Activated T-cell treated with anti-CD3 and anti-CD28 coated beads, Interleukin-2, amount 50 U/mL, for 72 hours (primary cell): ENCODE measurements around the gene MAP3K7CL. TPM values are rescaled to one million over a fixed set of nuclear protein-coding genes. Genes with fewer than 3 reads are reported as not detected.

ENCODE experiments used
- ATAC-seq, 2 donors: fragments of 150-1000 bp; cut with Tn5 transposase; replicated peaks in 1 of 2; 2 replicates each; pipeline ENCODE4 v1.10.0; 2021; ENCODE audit warnings: moderate library complexity in 2 of 2, mild to moderate bottlenecking in 1 of 2
- DNase-seq, 2 donors: peaks; one replicate each; pipeline ENCODE4 v3.0.0; 2021 to 2022; ENCODE audit warnings: mixed read lengths in 1 of 2
- H3K27ac Mint-ChIP-seq: one replicate; pipeline ENCODE4 v1.8.0; 2022; ENCODE audit warnings: mild to moderate bottlenecking, moderate library complexity, mixed read lengths
- H3K27me3 Mint-ChIP-seq: one replicate; pipeline ENCODE4 v1.8.0; 2022; ENCODE audit warnings: low read depth, mixed read lengths
- H3K36me3 Mint-ChIP-seq, 2 donors: one replicate each; pipeline ENCODE4 v1.8.0; 2022; ENCODE audit warnings: mixed read lengths in 2 of 2, mild to moderate bottlenecking in 1 of 2; ENCODE audit not compliant: insufficient read depth in 2 of 2
- H3K4me1 Mint-ChIP-seq: one replicate; pipeline ENCODE4 v1.8.0; 2022; ENCODE audit warnings: low read depth, mixed read lengths
- H3K4me3 Mint-ChIP-seq, 2 donors: one replicate each; pipeline ENCODE4 v1.8.0; 2022; ENCODE audit warnings: mild to moderate bottlenecking in 2 of 2, mixed read lengths in 2 of 2, moderate library complexity in 2 of 2
- H3K9me3 Mint-ChIP-seq, 2 donors: one replicate each; pipeline ENCODE4 v1.8.0; 2022; ENCODE audit warnings: mixed read lengths in 2 of 2
- total RNA-seq, 2 donors: library from RNA; stranded (reverse); gene quantifications; one replicate each; pipeline ENCODE4 v1.2.3, GENCODE V29; 2022

MAP3K7CL gene
- total RNA-seq, 2 donors from 2014 or later = 9.6 to 10.3 TPM

DNA sequence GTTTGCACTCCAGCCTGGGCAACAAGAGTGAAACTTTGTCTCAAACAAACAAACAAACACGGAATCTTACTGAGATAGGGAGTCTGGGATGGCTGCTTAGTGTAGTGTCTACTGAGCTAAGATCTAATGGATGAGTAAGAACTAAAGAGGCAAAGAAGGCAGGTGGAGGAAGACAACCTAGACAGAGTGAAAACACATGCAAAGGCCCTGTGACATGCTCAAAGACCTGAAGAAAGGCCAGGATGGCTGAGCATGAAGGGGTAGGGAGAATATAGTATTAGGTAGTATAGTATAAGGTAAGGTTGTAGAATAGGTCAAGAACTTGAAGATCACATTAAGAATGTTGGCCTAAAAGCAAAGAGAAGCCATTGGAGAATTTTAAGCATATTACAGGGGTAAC lies 49.1 kb downstream of the MAP3K7CL start:
- no peak for ATAC-seq
- Mint-ChIP-seq H3K4me1 (peaks cover 28% of the 10 kb centered on the region), H3K27ac (no peak overlapping the region), H3K4me3 (no peak overlapping the region), H3K27me3 (no peaks in the 10 kb centered on the region), H3K36me3 (peaks cover 0 to 1% of the 10 kb centered on the region in 2 donors), H3K9me3 (peaks cover 0 to 2% of the 10 kb centered on the region in 2 donors)
- no peak for DNase-seq

DNA sequence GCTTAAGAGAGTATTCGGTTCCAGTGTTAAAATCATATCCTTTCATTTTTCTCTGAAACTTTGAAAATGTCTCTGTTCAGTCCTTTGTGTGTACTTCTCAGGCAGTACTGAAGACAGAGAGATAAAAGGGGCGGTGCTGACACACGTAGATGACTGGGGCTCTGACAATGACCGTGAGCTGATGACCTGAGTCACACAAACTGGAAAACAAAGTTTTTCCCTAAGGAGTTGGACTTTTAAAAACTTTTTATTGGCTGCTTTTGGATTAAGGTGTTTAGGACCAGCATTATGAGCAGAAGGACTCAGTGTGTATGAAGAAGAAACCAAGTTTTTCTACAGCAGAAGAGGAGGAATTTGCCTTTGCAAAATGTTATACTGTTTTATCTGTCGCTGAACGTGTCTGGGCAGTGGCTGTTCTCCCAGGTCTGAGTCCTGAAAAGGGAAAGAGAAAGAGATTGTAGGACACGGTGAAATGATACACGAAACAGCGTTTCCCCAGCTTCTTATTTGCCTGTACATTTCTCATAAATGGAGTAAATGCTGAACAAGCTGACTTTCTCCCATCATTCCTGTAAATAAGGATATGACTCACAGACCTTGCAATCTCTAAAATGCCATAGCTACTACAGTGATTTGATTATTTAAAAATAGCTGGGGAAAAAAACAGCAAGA lies 51.5 kb downstream of the MAP3K7CL start:
- Mint-ChIP-seq H3K27me3 (no peaks in the 10 kb centered on the region), H3K9me3 (peaks cover 0 to 2% of the 10 kb centered on the region in 2 donors), H3K36me3 (peaks cover 0 to 1% of the 10 kb centered on the region in 2 donors), H3K4me3 (peak overlapping the region; percentile 50 to 89), H3K27ac (peak overlapping the region; percentile 99), H3K4me1 (peaks cover 28% of the 10 kb centered on the region)
- peak; percentile 78 to 88 for ATAC-seq
- DNase-seq = no peak

DNA sequence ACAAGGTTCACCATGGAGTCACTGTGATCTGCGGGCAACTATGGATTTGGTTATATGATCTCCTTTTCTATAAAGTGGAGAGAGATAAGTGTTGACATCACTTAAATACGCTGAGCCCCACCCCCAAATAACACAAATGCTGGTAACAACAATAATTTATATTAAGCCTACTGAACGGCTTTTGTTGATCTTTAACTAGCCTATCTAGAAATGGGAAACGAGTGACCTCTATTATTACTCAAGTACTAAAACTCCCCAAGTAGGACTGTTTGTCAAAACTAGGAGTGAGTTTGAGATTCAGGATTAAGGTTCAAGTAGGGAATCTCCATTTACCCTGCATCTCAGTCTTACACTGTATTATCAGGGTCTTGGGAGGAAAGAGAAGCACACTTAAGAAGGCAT lies 52.2 kb downstream of the MAP3K7CL start:
- Mint-ChIP-seq H3K9me3 (peaks cover 0 to 2% of the 10 kb centered on the region in 2 donors), H3K27ac (peak overlapping the region; percentile 99), H3K4me1 (peaks cover 28% of the 10 kb centered on the region), H3K4me3 (peak overlapping the region in 1 of 2 donors; percentile 89), H3K27me3 (no peaks in the 10 kb centered on the region), H3K36me3 (peaks cover 0 to 1% of the 10 kb centered on the region in 2 donors)
- ATAC-seq (no peak), DNase-seq (no peak)

DNA sequence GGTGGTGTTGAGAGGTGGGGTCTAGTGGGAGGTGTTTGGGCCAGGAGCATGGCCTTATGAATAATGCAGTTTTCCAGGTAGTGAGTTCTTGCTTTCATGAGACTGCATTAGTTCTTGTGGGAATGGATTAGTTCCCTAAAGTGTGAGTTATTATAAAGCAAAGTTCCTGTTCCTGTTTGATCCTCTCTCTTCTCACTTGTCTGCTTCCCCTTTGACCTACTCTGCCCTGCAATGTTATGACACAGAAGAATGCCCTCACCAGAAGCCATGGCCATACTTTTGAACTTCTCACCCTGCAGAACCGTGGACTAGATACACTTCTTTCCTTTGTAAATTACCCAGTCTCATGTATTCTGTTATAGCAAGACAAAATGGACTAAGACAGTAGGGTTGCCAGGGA lies 53.6 kb downstream of the MAP3K7CL start:
- ATAC-seq (no peak), DNase-seq (no peak)
- Mint-ChIP-seq H3K9me3 (peaks cover 0 to 2% of the 10 kb centered on the region in 2 donors), H3K27me3 (no peaks in the 10 kb centered on the region), H3K27ac (no peak overlapping the region), H3K36me3 (peaks cover 0 to 1% of the 10 kb centered on the region in 2 donors), H3K4me3 (no peak overlapping the region), H3K4me1 (peaks cover 25% of the 10 kb centered on the region)

DNA sequence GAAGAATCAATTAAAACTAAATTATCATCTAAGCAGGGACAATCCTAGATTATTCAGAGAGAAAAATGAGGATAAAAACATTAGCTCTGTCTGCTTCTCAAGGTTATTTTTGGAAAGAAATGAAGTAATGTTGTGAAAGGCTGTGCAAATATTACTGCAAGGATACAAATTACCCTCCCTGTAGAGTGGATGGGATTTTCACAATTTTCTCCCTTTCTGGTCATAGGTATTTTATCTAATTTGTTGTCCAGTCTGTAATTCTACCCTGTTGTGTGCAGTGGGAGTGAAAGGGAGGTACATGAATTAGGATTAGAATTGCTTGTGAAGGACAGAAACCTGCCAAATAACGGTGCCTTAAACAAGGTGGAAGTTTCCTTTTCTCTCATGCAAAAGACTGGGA lies 54.7 kb downstream of the MAP3K7CL start:
- no peaks in the 10 kb centered on the region for H3K27me3 Mint-ChIP-seq
- H3K4me3 Mint-ChIP-seq = no peak overlapping the region
- H3K36me3 Mint-ChIP-seq = peaks cover 0 to 1% of the 10 kb centered on the region in 2 donors
- ATAC-seq = no peak
- H3K4me1 Mint-ChIP-seq = peaks cover 18% of the 10 kb centered on the region
- H3K27ac Mint-ChIP-seq = no peak overlapping the region
- DNase-seq = no peak
- peaks cover 0 to 2% of the 10 kb centered on the region in 2 donors for H3K9me3 Mint-ChIP-seq

DNA sequence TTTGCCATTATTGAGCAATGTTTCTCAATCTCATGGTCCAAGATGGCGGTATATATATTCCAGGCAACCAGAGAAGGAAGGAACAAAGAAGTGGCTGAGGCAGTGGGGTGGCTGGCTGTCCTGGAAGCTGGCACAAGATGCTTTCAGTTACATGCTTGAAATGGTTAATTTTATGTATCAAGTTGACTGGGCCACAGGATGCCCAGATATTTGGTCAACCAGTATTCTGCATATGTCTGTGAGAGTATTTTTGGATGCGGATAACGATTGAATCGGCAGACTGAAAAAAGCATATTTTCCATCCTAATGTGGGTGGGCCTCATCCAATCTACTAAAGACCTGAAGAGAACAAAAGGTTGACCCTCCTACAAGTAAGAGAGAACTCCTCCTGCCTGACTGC lies 55.2 kb downstream of the MAP3K7CL start:
- Mint-ChIP-seq H3K4me3 (no peak overlapping the region), H3K27me3 (no peaks in the 10 kb centered on the region), H3K27ac (no peak overlapping the region), H3K4me1 (peaks cover 22% of the 10 kb centered on the region), H3K9me3 (peaks cover 0 to 2% of the 10 kb centered on the region in 2 donors), H3K36me3 (peaks cover 0 to 1% of the 10 kb centered on the region in 2 donors)
- no peak for ATAC-seq
- no peak for DNase-seq

DNA sequence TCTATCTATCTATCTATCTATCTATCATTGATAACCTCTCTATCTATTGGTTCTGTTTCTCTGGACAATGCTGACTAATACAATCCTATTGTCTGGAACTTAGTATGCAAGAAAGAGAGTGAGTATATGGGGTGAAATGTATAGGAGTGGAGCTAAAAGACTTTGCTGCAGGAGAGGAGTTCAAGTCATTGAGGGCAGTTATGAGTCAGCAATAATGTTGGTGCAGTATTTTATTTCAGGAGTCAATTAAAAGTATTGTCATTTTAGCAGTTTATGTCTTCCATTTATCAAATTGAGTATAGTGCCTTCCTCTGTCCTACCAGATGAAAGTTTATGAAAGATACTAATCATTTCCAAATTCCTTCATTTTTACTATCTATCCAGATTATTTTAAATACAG lies 55.8 kb downstream of the MAP3K7CL start:
- ATAC-seq (no peak), DNase-seq (no peak)
- H3K9me3 Mint-ChIP-seq = peaks cover 0 to 2% of the 10 kb centered on the region in 2 donors
- H3K27ac Mint-ChIP-seq = no peak overlapping the region
- peaks cover 0 to 1% of the 10 kb centered on the region in 2 donors for H3K36me3 Mint-ChIP-seq
- no peaks in the 10 kb centered on the region for H3K27me3 Mint-ChIP-seq
- no peak overlapping the region for H3K4me3 Mint-ChIP-seq
- H3K4me1 Mint-ChIP-seq = peaks cover 26% of the 10 kb centered on the region

DNA sequence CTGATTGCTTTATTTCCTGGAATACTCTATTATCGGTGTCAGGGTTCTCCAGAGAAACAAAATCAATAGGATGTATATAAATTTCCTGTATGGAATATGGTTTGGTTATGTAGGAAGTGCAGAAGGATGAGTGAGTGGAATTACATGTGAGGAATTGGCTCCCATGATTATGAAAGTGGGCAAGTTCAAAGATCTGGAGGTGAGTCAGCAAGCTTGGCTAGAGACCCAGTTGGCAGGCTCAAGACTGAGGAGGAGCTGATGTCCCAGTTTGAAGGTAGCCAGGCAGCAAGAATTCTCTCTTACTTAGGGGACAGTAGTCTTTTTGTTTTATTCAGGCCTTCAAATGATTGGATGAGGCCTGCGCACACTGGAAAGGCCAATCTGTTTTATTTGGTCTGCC lies 57.5 kb downstream of the MAP3K7CL start:
- H3K27ac Mint-ChIP-seq = no peak overlapping the region
- ATAC-seq (no peak), DNase-seq (no peak)
- H3K9me3 Mint-ChIP-seq = no peaks in the 10 kb centered on the region
- peaks cover 10% of the 10 kb centered on the region for H3K4me1 Mint-ChIP-seq
- H3K4me3 Mint-ChIP-seq = no peak overlapping the region
- H3K27me3 Mint-ChIP-seq = no peaks in the 10 kb centered on the region
- no peaks in the 10 kb centered on the region for H3K36me3 Mint-ChIP-seq

DNA sequence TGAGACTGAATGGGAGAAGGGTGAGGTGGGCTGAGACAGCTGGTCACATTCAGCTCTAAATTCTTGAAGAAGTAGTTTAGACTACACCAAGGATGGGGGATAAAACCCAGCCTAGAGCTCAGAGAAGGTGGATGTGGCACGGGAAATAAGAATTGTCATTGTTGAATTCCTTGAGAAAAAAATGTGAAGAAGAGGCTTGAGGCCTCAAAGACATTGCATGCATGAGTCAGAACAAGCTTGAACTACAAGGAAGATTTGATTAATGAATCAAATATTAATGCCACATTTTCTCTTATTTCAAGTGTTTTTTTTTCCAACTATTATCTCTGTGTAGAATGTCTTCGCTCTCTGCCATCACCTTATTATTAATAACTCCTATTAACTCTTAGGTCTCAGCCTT lies 58.9 kb downstream of the MAP3K7CL start:
- Mint-ChIP-seq H3K36me3 (no peaks in the 10 kb centered on the region), H3K4me1 (peaks cover 10% of the 10 kb centered on the region), H3K27ac (no peak overlapping the region), H3K9me3 (no peaks in the 10 kb centered on the region), H3K27me3 (no peaks in the 10 kb centered on the region), H3K4me3 (no peak overlapping the region)
- DNase-seq (no peak), ATAC-seq (no peak)

DNA sequence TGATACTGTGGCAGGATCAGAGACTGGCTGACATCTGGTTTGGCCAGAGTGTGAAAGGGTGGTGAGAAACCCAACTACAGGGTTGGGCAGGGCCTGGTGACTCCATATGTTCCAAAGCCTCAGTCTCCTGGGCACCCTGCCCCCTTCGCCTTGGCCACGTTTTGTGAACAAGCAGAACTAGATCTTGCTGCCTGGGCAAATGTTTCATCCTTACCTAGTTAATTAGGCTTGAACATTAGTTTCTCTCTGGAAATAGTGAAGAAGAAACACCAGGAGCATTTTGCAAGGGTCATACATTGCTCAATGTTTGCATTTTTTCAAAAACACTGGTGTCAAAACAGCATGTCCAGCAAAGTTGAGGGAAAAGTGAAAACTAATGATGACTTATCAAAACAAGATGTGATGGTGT lies 60.5 kb downstream of the MAP3K7CL start:
- no peaks in the 10 kb centered on the region for H3K9me3 Mint-ChIP-seq
- no peaks in the 10 kb centered on the region for H3K27me3 Mint-ChIP-seq
- H3K27ac Mint-ChIP-seq = no peak overlapping the region
- DNase-seq = no peak
- peak; percentile 47 to 50 for ATAC-seq
- peaks cover 26% of the 10 kb centered on the region for H3K4me1 Mint-ChIP-seq
- H3K36me3 Mint-ChIP-seq = no peaks in the 10 kb centered on the region
- H3K4me3 Mint-ChIP-seq = no peak overlapping the region

DNA sequence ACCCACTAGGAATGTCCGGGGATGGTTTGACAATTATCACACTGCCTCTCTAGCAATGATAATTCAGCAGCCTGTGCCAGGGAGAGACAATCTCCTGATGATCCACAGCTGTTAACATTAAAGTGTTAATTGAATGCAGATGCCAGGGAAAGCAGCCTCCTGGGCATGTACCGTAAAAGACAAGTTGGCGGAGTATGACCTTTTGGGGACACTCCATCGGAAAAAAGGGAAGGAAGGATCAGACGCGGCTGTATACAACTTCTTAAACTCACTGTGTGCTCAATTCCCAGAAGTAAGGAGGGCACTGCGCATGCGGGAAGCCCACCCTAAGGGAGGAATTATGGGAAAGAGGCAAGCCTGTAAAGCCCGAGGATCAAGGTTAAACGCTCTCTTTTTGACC lies 62.6 kb downstream of the MAP3K7CL start:
- peaks cover 5 to 8% of the 10 kb centered on the region in 2 donors for H3K9me3 Mint-ChIP-seq
- no peak overlapping the region for H3K27ac Mint-ChIP-seq
- no peaks in the 10 kb centered on the region for H3K27me3 Mint-ChIP-seq
- H3K4me1 Mint-ChIP-seq = peaks cover 42% of the 10 kb centered on the region
- no peak for ATAC-seq
- DNase-seq = no peak
- peaks cover 12 to 13% of the 10 kb centered on the region in 2 donors for H3K36me3 Mint-ChIP-seq
- H3K4me3 Mint-ChIP-seq = no peak overlapping the region

DNA sequence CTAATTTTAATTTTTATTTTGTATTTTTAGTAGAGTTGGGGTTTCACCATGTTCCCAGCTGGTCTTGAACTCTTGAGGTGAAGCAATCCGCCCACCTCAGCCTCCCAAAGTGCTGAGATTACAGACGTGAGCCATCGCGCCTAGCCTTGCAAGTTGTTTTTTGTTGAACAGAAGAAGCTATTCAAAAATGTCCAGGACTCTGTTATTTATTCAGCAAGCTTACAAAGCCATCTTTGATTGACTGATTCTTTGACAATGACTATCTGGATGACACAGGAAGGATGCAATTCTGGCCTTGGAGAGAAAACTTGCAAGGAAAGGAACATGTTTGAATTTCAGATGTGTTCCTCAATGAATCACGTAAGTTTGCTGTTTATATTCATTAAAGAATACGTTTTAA lies 63.5 kb downstream of the MAP3K7CL start:
- no peak for DNase-seq
- Mint-ChIP-seq H3K9me3 (peaks cover 8 to 9% of the 10 kb centered on the region in 2 donors), H3K27ac (no peak overlapping the region), H3K4me3 (no peak overlapping the region), H3K27me3 (no peaks in the 10 kb centered on the region), H3K4me1 (peaks cover 42% of the 10 kb centered on the region), H3K36me3 (peaks cover 16 to 17% of the 10 kb centered on the region in 2 donors)
- ATAC-seq = no peak

DNA sequence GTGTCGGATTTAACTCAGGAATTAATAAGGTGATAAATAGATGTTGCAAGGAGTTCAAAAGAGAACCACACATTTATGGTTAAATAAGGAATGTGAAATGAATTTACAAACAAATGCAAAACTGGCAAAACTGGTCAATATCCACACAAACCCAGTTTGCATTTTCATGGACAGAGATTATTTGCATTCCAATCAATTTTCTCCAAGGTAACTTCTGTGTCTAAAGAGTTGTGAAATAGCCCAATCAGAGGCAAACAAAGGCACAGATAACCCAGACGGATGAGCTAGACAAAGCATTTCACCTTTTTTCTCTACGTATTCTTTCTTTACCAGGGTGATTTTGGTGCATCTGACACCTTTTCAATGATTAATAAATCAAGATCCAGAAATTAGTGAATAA lies 63.9 kb downstream of the MAP3K7CL start:
- DNase-seq = no peak
- H3K36me3 Mint-ChIP-seq = peaks cover 19 to 21% of the 10 kb centered on the region in 2 donors
- H3K27ac Mint-ChIP-seq = no peak overlapping the region
- H3K9me3 Mint-ChIP-seq = peaks cover 10 to 11% of the 10 kb centered on the region in 2 donors
- no peak overlapping the region for H3K4me3 Mint-ChIP-seq
- peaks cover 42% of the 10 kb centered on the region for H3K4me1 Mint-ChIP-seq
- no peak for ATAC-seq
- no peaks in the 10 kb centered on the region for H3K27me3 Mint-ChIP-seq

DNA sequence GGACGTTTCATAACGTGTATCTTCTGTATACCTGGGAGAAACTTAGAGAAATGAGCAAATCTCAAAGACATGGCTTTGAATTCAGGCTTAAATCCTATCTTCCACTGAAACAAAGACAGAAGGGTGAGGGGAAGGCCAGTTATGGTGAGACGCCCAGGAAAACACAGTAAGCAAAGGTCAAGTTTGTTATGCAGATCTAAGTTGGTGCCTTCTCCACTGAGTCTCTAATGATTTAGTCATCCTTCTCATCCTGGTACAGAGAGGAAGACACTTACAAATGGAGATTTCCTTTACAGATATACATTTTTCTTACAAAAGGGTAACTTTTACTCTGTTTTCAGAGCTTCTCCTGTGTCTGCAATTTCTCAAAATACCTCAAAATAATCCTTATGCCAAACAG lies 64.4 kb downstream of the MAP3K7CL start:
- ATAC-seq (no peak), DNase-seq (no peak)
- peaks cover 42% of the 10 kb centered on the region for H3K4me1 Mint-ChIP-seq
- H3K27me3 Mint-ChIP-seq = no peaks in the 10 kb centered on the region
- peaks cover 19 to 23% of the 10 kb centered on the region in 2 donors for H3K36me3 Mint-ChIP-seq
- H3K4me3 Mint-ChIP-seq = peak overlapping the region in 1 of 2 donors; percentile 20
- H3K9me3 Mint-ChIP-seq = peaks cover 10 to 12% of the 10 kb centered on the region in 2 donors
- H3K27ac Mint-ChIP-seq = no peak overlapping the region
